ENCODE measurements around the gene CTNNA3.

- no peak for TF ChIP-seq CTCF (IDR thresholded peaks at IDR 0.05)
- TF ChIP-seq POLR2A (IDR thresholded peaks at IDR 0.05): no peak
Measured at GRCh38 chr10:67087135-67087425, 608.9 kb downstream of the CTNNA3 start.
